ENCODE results near the gene PEX11G. TPM values are rescaled to one million over a fixed set of nuclear protein-coding genes. Genes with fewer than 3 reads are reported as not detected.

The PEX11G gene
- total and polyA plus RNA-seq, 9 of the 15 experiments (the other 6 are each of a cell fraction or from before 2014, with no cell fraction given): 0.07 to 3.2 (median 0.70) TPM; not detected in 1

DNA sequence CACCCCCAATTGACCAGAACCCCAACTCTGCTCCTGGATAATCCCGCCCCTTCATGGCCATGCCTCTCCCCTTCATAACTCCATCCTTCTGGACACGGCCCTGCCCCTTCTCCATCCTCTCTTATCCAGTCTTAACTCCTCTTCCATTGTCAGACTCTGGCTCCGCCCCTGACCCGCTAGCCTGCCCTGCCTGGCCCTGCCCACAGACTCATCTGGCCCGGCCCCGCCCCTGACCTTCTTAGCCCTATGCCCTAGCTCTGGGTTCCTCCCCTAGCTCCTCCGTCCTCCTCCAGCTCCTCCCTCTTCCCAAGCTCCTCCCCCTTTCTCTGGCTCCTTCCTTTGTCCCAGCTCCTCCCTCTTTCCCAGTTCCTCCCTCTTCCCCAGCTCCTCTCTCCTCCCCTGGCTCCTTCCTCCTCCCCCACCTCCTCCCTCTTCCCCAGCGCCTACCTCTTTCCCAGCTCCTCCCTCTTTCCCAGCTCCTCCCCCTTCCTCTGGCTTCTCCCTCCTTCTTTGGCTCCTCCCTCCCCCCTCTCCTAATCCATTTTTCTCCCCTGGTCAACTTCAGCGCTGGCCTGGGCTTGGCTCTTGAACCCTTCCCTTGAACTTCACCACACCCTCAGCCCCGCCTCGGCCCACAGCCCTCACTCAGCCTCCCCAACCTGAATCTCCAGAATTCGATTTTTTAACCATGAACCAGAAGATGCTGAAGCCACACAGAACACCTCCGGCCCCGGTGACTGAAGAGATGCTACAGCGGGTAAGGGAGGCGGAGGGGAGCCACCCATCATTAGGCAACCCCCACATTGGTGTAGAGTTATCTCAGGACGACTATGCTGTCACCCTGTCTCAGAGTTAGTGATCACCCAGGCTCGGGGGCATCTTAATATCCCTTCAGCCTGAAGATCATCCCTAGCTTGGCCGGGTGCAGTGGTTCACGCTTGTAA lies 17.8 kb upstream of the PEX11G start (continued):
- TF ChIP-seq, protein P1, sequence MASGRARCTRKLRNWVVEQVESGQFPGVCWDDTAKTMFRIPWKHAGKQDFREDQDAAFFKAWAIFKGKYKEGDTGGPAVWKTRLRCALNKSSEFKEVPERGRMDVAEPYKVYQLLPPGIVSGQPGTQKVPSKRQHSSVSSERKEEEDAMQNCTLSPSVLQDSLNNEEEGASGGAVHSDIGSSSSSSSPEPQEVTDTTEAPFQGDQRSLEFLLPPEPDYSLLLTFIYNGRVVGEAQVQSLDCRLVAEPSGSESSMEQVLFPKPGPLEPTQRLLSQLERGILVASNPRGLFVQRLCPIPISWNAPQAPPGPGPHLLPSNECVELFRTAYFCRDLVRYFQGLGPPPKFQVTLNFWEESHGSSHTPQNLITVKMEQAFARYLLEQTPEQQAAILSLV (tag; IDR thresholded peaks at IDR 0.05): no peak
- TF ChIP-seq CBX5 (IDR thresholded peaks at IDR 0.05; ENCODE audit: borderline replicate concordance, low read depth): no peak
- no peak for TF ChIP-seq ZNF408 (CRISPR knock-in tag; IDR thresholded peaks at IDR 0.05; ENCODE audit: low read depth)
- TF ChIP-seq, protein P2, sequence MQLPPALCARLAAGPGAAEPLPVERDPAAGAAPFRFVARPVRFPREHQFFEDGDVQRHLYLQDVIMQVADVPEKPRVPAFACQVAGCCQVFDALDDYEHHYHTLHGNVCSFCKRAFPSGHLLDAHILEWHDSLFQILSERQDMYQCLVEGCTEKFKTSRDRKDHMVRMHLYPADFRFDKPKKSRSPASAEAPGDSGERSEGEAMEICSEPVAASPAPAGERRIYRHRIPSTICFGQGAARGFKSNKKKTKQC (CRISPR knock-in tag; IDR thresholded peaks at IDR 0.05): no peak
- TF ChIP-seq ZNF143 (CRISPR knock-in tag; IDR thresholded peaks at IDR 0.05): no peak
- TF ChIP-seq TGIF2 (CRISPR knock-in tag; IDR thresholded peaks at IDR 0.05): no peak
- TF ChIP-seq, protein P3, sequence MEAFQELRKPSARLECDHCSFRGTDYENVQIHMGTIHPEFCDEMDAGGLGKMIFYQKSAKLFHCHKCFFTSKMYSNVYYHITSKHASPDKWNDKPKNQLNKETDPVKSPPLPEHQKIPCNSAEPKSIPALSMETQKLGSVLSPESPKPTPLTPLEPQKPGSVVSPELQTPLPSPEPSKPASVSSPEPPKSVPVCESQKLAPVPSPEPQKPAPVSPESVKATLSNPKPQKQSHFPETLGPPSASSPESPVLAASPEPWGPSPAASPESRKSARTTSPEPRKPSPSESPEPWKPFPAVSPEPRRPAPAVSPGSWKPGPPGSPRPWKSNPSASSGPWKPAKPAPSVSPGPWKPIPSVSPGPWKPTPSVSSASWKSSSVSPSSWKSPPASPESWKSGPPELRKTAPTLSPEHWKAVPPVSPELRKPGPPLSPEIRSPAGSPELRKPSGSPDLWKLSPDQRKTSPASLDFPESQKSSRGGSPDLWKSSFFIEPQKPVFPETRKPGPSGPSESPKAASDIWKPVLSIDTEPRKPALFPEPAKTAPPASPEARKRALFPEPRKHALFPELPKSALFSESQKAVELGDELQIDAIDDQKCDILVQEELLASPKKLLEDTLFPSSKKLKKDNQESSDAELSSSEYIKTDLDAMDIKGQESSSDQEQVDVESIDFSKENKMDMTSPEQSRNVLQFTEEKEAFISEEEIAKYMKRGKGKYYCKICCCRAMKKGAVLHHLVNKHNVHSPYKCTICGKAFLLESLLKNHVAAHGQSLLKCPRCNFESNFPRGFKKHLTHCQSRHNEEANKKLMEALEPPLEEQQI (IDR thresholded peaks at IDR 0.05): no peak
- TF ChIP-seq MAFG (tag; conservative IDR thresholded peaks at IDR 0.05): no peak
- peak; percentile 28; the same call in 1 of the 2 replicates for TF ChIP-seq CREM (IDR thresholded peaks at IDR 0.05; ENCODE audit: low read depth)
- TF ChIP-seq RNF2 (IDR thresholded peaks at IDR 0.05): no peak
- TF ChIP-seq RAD51 (IDR thresholded peaks at IDR 0.05; ENCODE audit: borderline replicate concordance, low read depth): no peak
- TF ChIP-seq SRF (CRISPR knock-in tag; IDR thresholded peaks at IDR 0.05): no peak
- TF ChIP-seq ETV5 (CRISPR knock-in tag; IDR thresholded peaks at IDR 0.05; ENCODE audit: low read depth): no peak
- TF ChIP-seq CHD1 (IDR thresholded peaks at IDR 0.05; ENCODE audit: low read length): no peak
- peak; percentile 93 for TF ChIP-seq DPF2 (IDR thresholded peaks at IDR 0.05)
- TF ChIP-seq TBL1XR1 (IDR thresholded peaks at IDR 0.05; ENCODE audit: low read length in 2 of 2): no peak
- no peak for TF ChIP-seq CHCHD3 (CRISPR knock-in tag; IDR thresholded peaks at IDR 0.05)
- TF ChIP-seq GABPB2 (CRISPR knock-in tag; conservative IDR thresholded peaks at IDR 0.05): no peak
- no peak for TF ChIP-seq BACH1 (tag; IDR thresholded peaks at IDR 0.05)
- TF ChIP-seq GATAD2A (IDR thresholded peaks at IDR 0.05): peak; percentile 75; the same call in 1 of the 2 replicates
- no peak for TF ChIP-seq ILF3 (IDR thresholded peaks at IDR 0.05; ENCODE audit: borderline replicate concordance)
- no peak for TF ChIP-seq ZNF445 (CRISPR knock-in tag; IDR thresholded peaks at IDR 0.05; ENCODE audit: low read depth)
- TF ChIP-seq SP2 (IDR thresholded peaks at IDR 0.05; ENCODE audit: extremely low read depth, low read depth, low read length, poor library complexity, severe bottlenecking): no peak
- no peak for TF ChIP-seq ZKSCAN1 (IDR thresholded peaks at IDR 0.05; ENCODE audit: low read depth, low read length)
- no peak for TF ChIP-seq DMBX1 (CRISPR knock-in tag; IDR thresholded peaks at IDR 0.05; ENCODE audit: borderline replicate concordance)

Measured in K562 (cell line).